ENCODE data around the gene SMCHD1.

DNA sequence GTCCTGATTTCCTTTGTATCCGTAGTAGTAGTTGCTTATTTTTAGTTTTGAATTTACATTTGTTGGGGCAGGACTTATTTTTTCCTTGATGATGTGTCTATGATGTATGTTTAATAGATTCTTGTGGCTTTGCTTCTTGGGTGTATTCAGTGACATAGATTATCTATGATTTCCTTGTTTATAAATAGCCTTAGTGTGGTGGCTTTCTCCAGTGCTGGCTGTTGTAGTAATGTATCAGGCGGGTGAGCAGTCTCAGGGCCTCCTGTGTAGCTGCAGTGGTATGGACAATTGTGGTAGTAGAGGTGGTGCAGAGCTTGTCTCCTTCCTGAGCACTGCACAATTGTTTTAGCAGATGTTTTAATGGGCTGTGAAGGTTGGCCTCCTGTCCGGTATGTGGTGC lies 60.5 kb downstream of the SMCHD1 start:
- TF ChIP-seq POLR2A (IDR thresholded peaks at IDR 0.05): no peak
- TF ChIP-seq, protein P1, sequence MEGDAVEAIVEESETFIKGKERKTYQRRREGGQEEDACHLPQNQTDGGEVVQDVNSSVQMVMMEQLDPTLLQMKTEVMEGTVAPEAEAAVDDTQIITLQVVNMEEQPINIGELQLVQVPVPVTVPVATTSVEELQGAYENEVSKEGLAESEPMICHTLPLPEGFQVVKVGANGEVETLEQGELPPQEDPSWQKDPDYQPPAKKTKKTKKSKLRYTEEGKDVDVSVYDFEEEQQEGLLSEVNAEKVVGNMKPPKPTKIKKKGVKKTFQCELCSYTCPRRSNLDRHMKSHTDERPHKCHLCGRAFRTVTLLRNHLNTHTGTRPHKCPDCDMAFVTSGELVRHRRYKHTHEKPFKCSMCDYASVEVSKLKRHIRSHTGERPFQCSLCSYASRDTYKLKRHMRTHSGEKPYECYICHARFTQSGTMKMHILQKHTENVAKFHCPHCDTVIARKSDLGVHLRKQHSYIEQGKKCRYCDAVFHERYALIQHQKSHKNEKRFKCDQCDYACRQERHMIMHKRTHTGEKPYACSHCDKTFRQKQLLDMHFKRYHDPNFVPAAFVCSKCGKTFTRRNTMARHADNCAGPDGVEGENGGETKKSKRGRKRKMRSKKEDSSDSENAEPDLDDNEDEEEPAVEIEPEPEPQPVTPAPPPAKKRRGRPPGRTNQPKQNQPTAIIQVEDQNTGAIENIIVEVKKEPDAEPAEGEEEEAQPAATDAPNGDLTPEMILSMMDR (IDR thresholded peaks at IDR 0.05): no peak

Data from right lobe of liver (tissue), 4 donors.